Measurements from ENCODE around the gene TFRC.

DNA sequence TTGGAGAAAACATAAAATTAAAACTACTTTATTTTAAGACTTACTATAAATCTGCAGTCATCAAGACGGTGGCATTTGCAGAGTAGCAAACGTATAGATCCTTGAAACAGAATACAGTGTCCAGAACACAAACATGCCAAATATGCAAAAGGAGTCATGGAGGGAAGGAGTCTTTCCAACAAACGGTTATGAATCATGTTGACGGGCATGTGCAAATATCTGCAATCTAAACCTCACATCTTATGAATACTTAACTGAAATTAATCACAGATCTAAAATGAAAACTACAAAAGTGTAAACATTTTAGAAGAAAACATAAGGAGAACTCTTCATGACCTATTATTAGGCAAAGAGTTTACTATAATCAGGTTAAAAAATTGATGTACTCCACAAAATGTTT, 69.4 kb downstream of the TFRC start:
- TF ChIP-seq CTCF (IDR thresholded peaks at IDR 0.05; ENCODE audit: low read depth, low read length, missing input control), result no peak
- TF ChIP-seq FOXA1 (IDR thresholded peaks at IDR 0.05), result no peak
- TF ChIP-seq, protein P1, sequence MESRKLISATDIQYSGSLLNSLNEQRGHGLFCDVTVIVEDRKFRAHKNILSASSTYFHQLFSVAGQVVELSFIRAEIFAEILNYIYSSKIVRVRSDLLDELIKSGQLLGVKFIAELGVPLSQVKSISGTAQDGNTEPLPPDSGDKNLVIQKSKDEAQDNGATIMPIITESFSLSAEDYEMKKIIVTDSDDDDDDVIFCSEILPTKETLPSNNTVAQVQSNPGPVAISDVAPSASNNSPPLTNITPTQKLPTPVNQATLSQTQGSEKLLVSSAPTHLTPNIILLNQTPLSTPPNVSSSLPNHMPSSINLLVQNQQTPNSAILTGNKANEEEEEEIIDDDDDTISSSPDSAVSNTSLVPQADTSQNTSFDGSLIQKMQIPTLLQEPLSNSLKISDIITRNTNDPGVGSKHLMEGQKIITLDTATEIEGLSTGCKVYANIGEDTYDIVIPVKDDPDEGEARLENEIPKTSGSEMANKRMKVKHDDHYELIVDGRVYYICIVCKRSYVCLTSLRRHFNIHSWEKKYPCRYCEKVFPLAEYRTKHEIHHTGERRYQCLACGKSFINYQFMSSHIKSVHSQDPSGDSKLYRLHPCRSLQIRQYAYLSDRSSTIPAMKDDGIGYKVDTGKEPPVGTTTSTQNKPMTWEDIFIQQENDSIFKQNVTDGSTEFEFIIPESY (IDR thresholded peaks at IDR 0.05), result no peak
- TF ChIP-seq, protein P2, sequence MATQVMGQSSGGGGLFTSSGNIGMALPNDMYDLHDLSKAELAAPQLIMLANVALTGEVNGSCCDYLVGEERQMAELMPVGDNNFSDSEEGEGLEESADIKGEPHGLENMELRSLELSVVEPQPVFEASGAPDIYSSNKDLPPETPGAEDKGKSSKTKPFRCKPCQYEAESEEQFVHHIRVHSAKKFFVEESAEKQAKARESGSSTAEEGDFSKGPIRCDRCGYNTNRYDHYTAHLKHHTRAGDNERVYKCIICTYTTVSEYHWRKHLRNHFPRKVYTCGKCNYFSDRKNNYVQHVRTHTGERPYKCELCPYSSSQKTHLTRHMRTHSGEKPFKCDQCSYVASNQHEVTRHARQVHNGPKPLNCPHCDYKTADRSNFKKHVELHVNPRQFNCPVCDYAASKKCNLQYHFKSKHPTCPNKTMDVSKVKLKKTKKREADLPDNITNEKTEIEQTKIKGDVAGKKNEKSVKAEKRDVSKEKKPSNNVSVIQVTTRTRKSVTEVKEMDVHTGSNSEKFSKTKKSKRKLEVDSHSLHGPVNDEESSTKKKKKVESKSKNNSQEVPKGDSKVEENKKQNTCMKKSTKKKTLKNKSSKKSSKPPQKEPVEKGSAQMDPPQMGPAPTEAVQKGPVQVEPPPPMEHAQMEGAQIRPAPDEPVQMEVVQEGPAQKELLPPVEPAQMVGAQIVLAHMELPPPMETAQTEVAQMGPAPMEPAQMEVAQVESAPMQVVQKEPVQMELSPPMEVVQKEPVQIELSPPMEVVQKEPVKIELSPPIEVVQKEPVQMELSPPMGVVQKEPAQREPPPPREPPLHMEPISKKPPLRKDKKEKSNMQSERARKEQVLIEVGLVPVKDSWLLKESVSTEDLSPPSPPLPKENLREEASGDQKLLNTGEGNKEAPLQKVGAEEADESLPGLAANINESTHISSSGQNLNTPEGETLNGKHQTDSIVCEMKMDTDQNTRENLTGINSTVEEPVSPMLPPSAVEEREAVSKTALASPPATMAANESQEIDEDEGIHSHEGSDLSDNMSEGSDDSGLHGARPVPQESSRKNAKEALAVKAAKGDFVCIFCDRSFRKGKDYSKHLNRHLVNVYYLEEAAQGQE (IDR thresholded peaks at IDR 0.05), result no peak
- TF ChIP-seq SP1 (IDR thresholded peaks at IDR 0.05), result no peak
- TF ChIP-seq NR2F2 (IDR thresholded peaks at IDR 0.05), result no peak
- no peak for TF ChIP-seq HNF4A (conservative IDR thresholded peaks at IDR 0.05)
- TF ChIP-seq, protein P3, sequence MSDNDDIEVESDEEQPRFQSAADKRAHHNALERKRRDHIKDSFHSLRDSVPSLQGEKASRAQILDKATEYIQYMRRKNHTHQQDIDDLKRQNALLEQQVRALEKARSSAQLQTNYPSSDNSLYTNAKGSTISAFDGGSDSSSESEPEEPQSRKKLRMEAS (IDR thresholded peaks at IDR 0.05), result no peak
- no peak for TF ChIP-seq JUND (IDR thresholded peaks at IDR 0.05)
- no peak for TF ChIP-seq FOXA2 (IDR thresholded peaks at IDR 0.05)
- TF ChIP-seq YY1 (IDR thresholded peaks at IDR 0.05), result no peak
- no peak for TF ChIP-seq EGR1 (IDR thresholded peaks at IDR 0.05; ENCODE audit: low read depth in 2 of 2)

Data from liver (tissue), 3 donors.